Effector CD4-positive, alpha-beta T cell (primary cell): ENCODE measurements around the gene CENPN.

ENCODE experiments used
- DNase-seq: peaks from one replicate; pipeline ENCODE4 v3.0.0-alpha.2; 2020
- total RNA-seq: gene quantifications from one replicate; lab custom pipeline; 2026; lab: John Stamatoyannopoulos, UW

The CENPN gene
- total RNA-seq, result 12.2 reads per million, percentile 36 among the genes with 10 or more reads in this experiment

- DNase-seq, result peak; percentile 94
These were observed at the start of gene CENPN, which contains the start of gene CMC2 for GRCh38 chr16:81006813-81007695. CENPN (plus strand) TSS chr16:81007214; CDS start chr16:81011940, 4,726 bp downstream. CMC2 (minus strand) TSS chr16:81006885; CDS start chr16:80997394, 9,491 bp downstream.

- DNase-seq, result no peak
These were observed 48.7 kb upstream of the CENPN start for GRCh38 chr16:80958284-80958683.

GRCh38 chr16:80962879-80963278 is 44.1 kb upstream of the CENPN start:
- no peak for DNase-seq

GRCh38 chr16:80964351-80964750 is 42.7 kb upstream of the CENPN start:
- no peak for DNase-seq

- no peak for DNase-seq
These were observed 40.4 kb upstream of the CENPN start for GRCh38 chr16:80966617-80967016.

- no peak for DNase-seq
These were observed 38.5 kb upstream of the CENPN start for GRCh38 chr16:80968386-80969113.

- no peak for DNase-seq
These were observed 37.9 kb upstream of the CENPN start for GRCh38 chr16:80969114-80969484.

- no peak for DNase-seq
These were observed 35.2 kb upstream of the CENPN start for GRCh38 chr16:80971819-80972218.

GRCh38 chr16:80972611-80973010 is 34.4 kb upstream of the CENPN start:
- no peak for DNase-seq

- no peak for DNase-seq
These were observed 33.0 kb upstream of the CENPN start for GRCh38 chr16:80973991-80974390.

- no peak for DNase-seq
These were observed 32.2 kb upstream of the CENPN start for GRCh38 chr16:80974649-80975376.

GRCh38 chr16:80976946-80977345 is 30.1 kb upstream of the CENPN start:
- no peak for DNase-seq

- no peak for DNase-seq
These were observed 25.9 kb upstream of the CENPN start for GRCh38 chr16:80981103-80981502.

GRCh38 chr16:80982646-80983045 is 24.4 kb upstream of the CENPN start:
- DNase-seq, result no peak

GRCh38 chr16:80984124-80984892 is 22.7 kb upstream of the CENPN start:
- DNase-seq, result no peak

GRCh38 chr16:80985611-80986010 is 21.4 kb upstream of the CENPN start:
- DNase-seq, result no peak

GRCh38 chr16:80986557-80986956 is 20.5 kb upstream of the CENPN start:
- DNase-seq, result no peak

GRCh38 chr16:80988756-80989155 is 18.3 kb upstream of the CENPN start:
- DNase-seq, result no peak

- DNase-seq, result no peak
These were observed 17.2 kb upstream of the CENPN start for GRCh38 chr16:80989801-80990200.

GRCh38 chr16:80990577-80990976 is 16.4 kb upstream of the CENPN start:
- DNase-seq, result no peak

GRCh38 chr16:80990978-80991377 is 16.0 kb upstream of the CENPN start:
- DNase-seq, result no peak

- no peak for DNase-seq
These were observed 15.1 kb upstream of the CENPN start for GRCh38 chr16:80991792-80992430.
